ENCODE results near the gene KCNH6. TPM values are rescaled to one million over a fixed set of nuclear protein-coding genes. Genes with fewer than 3 reads are reported as not detected.

The KCNH6 gene
- total RNA-seq, 4 donors from 2014 or later: not detected

GRCh38 chr17:63476459-63476853 lies 46.7 kb upstream of the KCNH6 start:
- Histone ChIP-seq H3K27me3 (no peaks in the 10 kb centered on the region), H3K36me3 (no peaks in the 10 kb centered on the region), H3K4me3 (peak overlapping the region; percentile 13 to 35), H3K4me1 (peaks cover 0 to 10% of the 10 kb centered on the region in 2 donors), H3K27ac (peak overlapping the region; percentile 13 to 17), H3K9me3 (no peaks in the 10 kb centered on the region)
- intact Hi-C loops (cut with DNase I; ENCODE audit: low total_unique reads): no loop called here
- TF ChIP-seq POLR2A (IDR thresholded peaks at IDR 0.05): no peak
- DNase-seq: no peak

- Histone ChIP-seq H3K4me1 (peaks cover 0 to 10% of the 10 kb centered on the region in 2 donors), H3K27me3 (no peaks in the 10 kb centered on the region), H3K36me3 (no peaks in the 10 kb centered on the region), H3K4me3 (peak within 1 kb of the TSS; percentile 13 to 35), H3K27ac (peak within 1 kb of the TSS; percentile 13 to 17), H3K9me3 (no peaks in the 10 kb centered on the region)
- no peak for DNase-seq
- TF ChIP-seq CTCF (IDR thresholded peaks at IDR 0.05): no peak
- peak in 1 of 2 donors; percentile 37 for TF ChIP-seq POLR2A (IDR thresholded peaks at IDR 0.05)
- intact Hi-C loops (cut with DNase I; ENCODE audit: low total_unique reads): no loop called here
These were observed 46.2 kb upstream of the KCNH6 start, which contains the start of gene ACE for GRCh38 chr17:63476854-63477479. TSS of gene ACE (plus strand) at chr17:63477061. CDS start at chr17:63477095, 34 bp downstream.

GRCh38 chr17:63477480-63478440 lies 45.4 kb upstream of the KCNH6 start:
- Histone ChIP-seq H3K4me3 (peak overlapping the region; percentile 4 to 35), H3K36me3 (no peaks in the 10 kb centered on the region), H3K4me1 (peaks cover 0 to 10% of the 10 kb centered on the region in 2 donors), H3K27me3 (no peaks in the 10 kb centered on the region), H3K9me3 (no peaks in the 10 kb centered on the region), H3K27ac (no peak overlapping the region)
- no peak for DNase-seq
- no peak for TF ChIP-seq POLR2A (IDR thresholded peaks at IDR 0.05)
- no peak for TF ChIP-seq CTCF (IDR thresholded peaks at IDR 0.05)
- intact Hi-C loops (cut with DNase I; ENCODE audit: low total_unique reads): no loop called here

GRCh38 chr17:63478814-63479494 lies 44.2 kb upstream of the KCNH6 start:
- peak; percentile 45 to 82 (median 66) for TF ChIP-seq CTCF (IDR thresholded peaks at IDR 0.05)
- no peak for TF ChIP-seq POLR2A (IDR thresholded peaks at IDR 0.05)
- DNase-seq: peak; percentile 73 to 77
- H3K9me3 ChIP-seq: no peaks in the 10 kb centered on the region
- no peaks in the 10 kb centered on the region for H3K36me3 ChIP-seq
- intact Hi-C loops (cut with DNase I; ENCODE audit: low total_unique reads): no loop called here
- peaks cover 0 to 10% of the 10 kb centered on the region in 2 donors for H3K4me1 ChIP-seq
- no peaks in the 10 kb centered on the region for H3K27me3 ChIP-seq
- H3K4me3 ChIP-seq: no peak overlapping the region
- H3K27ac ChIP-seq: no peak overlapping the region

- peaks cover 0 to 10% of the 10 kb centered on the region in 2 donors for H3K4me1 ChIP-seq
- TF ChIP-seq POLR2A (IDR thresholded peaks at IDR 0.05): no peak
- TF ChIP-seq CTCF (IDR thresholded peaks at IDR 0.05): no peak
- H3K36me3 ChIP-seq: no peaks in the 10 kb centered on the region
- DNase-seq: no peak
- H3K4me3 ChIP-seq: no peak overlapping the region
- no peaks in the 10 kb centered on the region for H3K9me3 ChIP-seq
- intact Hi-C loops (cut with DNase I; ENCODE audit: low total_unique reads): no loop called here
- H3K27me3 ChIP-seq: no peaks in the 10 kb centered on the region
- no peak overlapping the region for H3K27ac ChIP-seq
These were observed 43.5 kb upstream of the KCNH6 start for GRCh38 chr17:63479495-63480184.
